SK-N-MC (cell line): ENCODE results near the gene PDCD4.

ENCODE experiments used
- EZH2 ChIP-seq: fragments of 200-600 bp; sonication (generic); IDR thresholded peaks from one replicate; pipeline ENCODE4 v1.6.1; 2017; ENCODE audit warnings: antibody characterized with exemption
- POLR2AphosphoS5 ChIP-seq: IDR thresholded peaks from 2 replicates; pipeline ENCODE4 v1.6.1; 2012; ENCODE audit warnings: mild to moderate bottlenecking, low read depth, low read length, borderline replicate concordance

GRCh38 chr10:110898391-110898790 is 26.7 kb downstream of the PDCD4 start:
- TF ChIP-seq EZH2 = no peak
- no peak for TF ChIP-seq POLR2AphosphoS5
